H1 (cell line): ENCODE measurements around the gene TEX14. TPM values are rescaled to one million over a fixed set of nuclear protein-coding genes. Genes with fewer than 3 reads are reported as not detected.
A peak's percentile ranks its signal among the peaks of the same experiment; 100 is the strongest.

Experiments
- CTCF ChIA-PET: fragments of 300-600 bp; sonication (Branson Sonifier 250); formaldehyde crosslinking; loops from one replicate; lab custom pipeline; 2021; ENCODE audit not compliant: partially characterized antibody; lab: Charles Lee
- POLR2A ChIA-PET: fragments of 300-600 bp; sonication (Branson Sonifier 250); formaldehyde crosslinking; loops from one replicate; lab custom pipeline; 2021; ENCODE audit warnings: inconsistent platforms; ENCODE audit not compliant: partially characterized antibody; lab: Charles Lee
- DNase-seq, 2 experiments: peaks; one replicate each; pipeline versions ENCODE4 v3.0.0 to v3.0.0-alpha.2; 2010 to 2022; ENCODE audit warnings: low spot score in 2 of 2, low read depth in 1 of 2, mixed read lengths in 1 of 2
- FAIRE-seq: peaks from 2 replicates; lab custom pipeline; 2011; peaks lifted over from hg19 to GRCh38; lab: Jason Lieb, UNC
- H2AFZ ChIP-seq: 2 replicates; pipeline ENCODE4 v1.8.1; 2012; ENCODE audit warnings: low read length, inconsistent platforms
- H2AK5ac ChIP-seq: 2 replicates; pipeline ENCODE4 v1.6.1; 2013; ENCODE audit warnings: low read depth, low read length
- H2BK120ac ChIP-seq: replicated peaks from 2 replicates; pipeline ENCODE3; 2013; ENCODE audit warnings: low read depth, low read length, inconsistent platforms
- H2BK12ac ChIP-seq: 2 replicates; pipeline ENCODE4 v1.6.1; 2013; ENCODE audit warnings: low read depth, low read length
- H2BK15ac ChIP-seq: 2 replicates; pipeline ENCODE4 v1.6.1; 2013; ENCODE audit warnings: low read length
- H2BK20ac ChIP-seq: 2 replicates; pipeline ENCODE4 v1.6.1; 2013; ENCODE audit warnings: low read length
- H2BK5ac ChIP-seq: 2 replicates; pipeline ENCODE4 v1.6.1; 2013; ENCODE audit warnings: low read depth, low read length
- H3K14ac ChIP-seq: 2 replicates; pipeline ENCODE4 v1.6.1; 2013; ENCODE audit warnings: inconsistent platforms; ENCODE audit not compliant: insufficient read length
- H3K18ac ChIP-seq: 2 replicates; pipeline ENCODE4 v1.6.1; 2013; ENCODE audit warnings: low read length; ENCODE audit errors: extremely low read depth
- H3K23ac ChIP-seq: 2 replicates; pipeline ENCODE4 v1.6.1; 2013; ENCODE audit warnings: inconsistent platforms; ENCODE audit not compliant: insufficient read length
- H3K23me2 ChIP-seq: 2 replicates; pipeline ENCODE4 v1.6.1; 2013; ENCODE audit warnings: low read depth, low read length
- H3K27ac ChIP-seq: 2 replicates; pipeline ENCODE4 v1.6.1; 2011; ENCODE audit warnings: low read depth, low read length, inconsistent platforms
- H3K27me3 ChIP-seq, 4 experiments: replicated peaks in 1 of 4; 1 replicate in 1 of 4; 2 replicates in 3 of 4; pipeline versions ENCODE4 v1.6.1 to v1.8.1; 2011 to 2013; ENCODE audit warnings: low read length in 3 of 4, mild to moderate bottlenecking in 3 of 4, inconsistent platforms in 2 of 4, mixed read lengths in 2 of 4, moderate library complexity in 1 of 4; ENCODE audit not compliant: control insufficient read depth in 3 of 4, insufficient read depth in 3 of 4; ENCODE audit errors: extremely low read depth in 1 of 4
- H3K36me3 ChIP-seq, 4 experiments: 2 replicates each; pipeline versions ENCODE4 v1.6.1 to v1.8.1; 2011 to 2013; ENCODE audit warnings: mild to moderate bottlenecking in 4 of 4, low read length in 3 of 4, moderate library complexity in 2 of 4, control low read depth in 1 of 4, inconsistent platforms in 1 of 4; ENCODE audit not compliant: insufficient read depth in 4 of 4, control insufficient read depth in 2 of 4
- H3K4ac ChIP-seq: replicated peaks from 2 replicates; pipeline ENCODE3; 2013; ENCODE audit warnings: low read length, low read depth, mixed read lengths, inconsistent platforms; ENCODE audit not compliant: insufficient read length
- H3K4me1 ChIP-seq, 4 experiments: replicated peaks in 1 of 4; 1 replicate in 1 of 4; 2 replicates in 3 of 4; pipeline versions ENCODE4 v1.6.1 to v1.8.1; 2011 to 2013; ENCODE audit warnings: low read length in 3 of 4, inconsistent platforms in 2 of 4, mixed read lengths in 1 of 4; ENCODE audit not compliant: insufficient read depth in 4 of 4, control insufficient read depth in 3 of 4
- H3K4me2 ChIP-seq, 2 experiments: 2 replicates each; pipeline versions ENCODE4 v1.6.1 to v1.8.1; 2011 to 2013; ENCODE audit warnings: low read depth in 2 of 2, low read length in 2 of 2, control low read depth in 1 of 2, inconsistent platforms in 1 of 2, mild to moderate bottlenecking in 1 of 2; ENCODE audit not compliant: insufficient read depth in 1 of 2
- H3K4me3 ChIP-seq, 4 experiments: fragments of 200-600, 300-600 bp in 1 of 4; sonication (generic), shearing (Covaris generic), sonication (Bioruptor Twin) in 1 of 4; 2 replicates each; pipeline versions ENCODE4 v1.5.1 to v1.8.1; 2011 to 2016; ENCODE audit warnings: low read length in 4 of 4, low read depth in 3 of 4, control low read depth in 2 of 4, inconsistent platforms in 2 of 4, mild to moderate bottlenecking in 2 of 4, mixed read lengths in 1 of 4, moderate library complexity in 1 of 4; ENCODE audit not compliant: insufficient read depth in 2 of 4; ENCODE audit errors: extremely low read depth in 1 of 4
- H3K56ac ChIP-seq: replicated peaks from 2 replicates; pipeline ENCODE3; 2013; ENCODE audit warnings: low read depth, mild to moderate bottlenecking, mixed read lengths, low read length, inconsistent platforms; ENCODE audit not compliant: insufficient read length
- H3K79me1 ChIP-seq: 2 replicates; pipeline ENCODE4 v1.6.1; 2013; ENCODE audit warnings: low read depth, low read length, control low read depth
- H3K79me2 ChIP-seq, 2 experiments: 2 replicates each; pipeline versions ENCODE4 v1.6.1 to v1.8.1; 2012 to 2013; ENCODE audit warnings: low read length in 2 of 2, mild to moderate bottlenecking in 2 of 2, inconsistent platforms in 1 of 2; ENCODE audit not compliant: insufficient read depth in 2 of 2, control insufficient read depth in 1 of 2
- H3K9ac ChIP-seq, 4 experiments: replicated peaks in 1 of 4; 1 replicate in 1 of 4; 2 replicates in 3 of 4; pipeline versions ENCODE4 v1.6.1 to v1.8.1; 2011 to 2013; ENCODE audit warnings: low read depth in 3 of 4, low read length in 3 of 4, control low read depth in 2 of 4, mild to moderate bottlenecking in 2 of 4, moderate library complexity in 2 of 4, inconsistent platforms in 1 of 4; ENCODE audit errors: extremely low read depth in 1 of 4
- H3K9me3 ChIP-seq, 2 experiments: 2 replicates each; pipeline versions ENCODE4 v1.6.1 to v1.8.1; 2012 to 2013; ENCODE audit warnings: mild to moderate bottlenecking in 2 of 2, moderate library complexity in 2 of 2, control low read depth in 1 of 2, inconsistent platforms in 1 of 2, low read depth in 1 of 2, low read length in 1 of 2, mixed read lengths in 1 of 2; ENCODE audit not compliant: insufficient read depth in 2 of 2
- H4K20me1 ChIP-seq, 2 experiments: replicated peaks in 1 of 2; 2 replicates each; pipeline versions ENCODE3 to v1.8.1; 2011 to 2013; ENCODE audit warnings: inconsistent platforms in 2 of 2, low read length in 2 of 2, mild to moderate bottlenecking in 1 of 2; ENCODE audit not compliant: insufficient read depth in 2 of 2, control insufficient read depth in 1 of 2
- H4K5ac ChIP-seq: 2 replicates; pipeline ENCODE4 v1.6.1; 2013; ENCODE audit warnings: low read length, low read depth, mixed read lengths, inconsistent platforms; ENCODE audit not compliant: insufficient read length
- H4K8ac ChIP-seq: 2 replicates; pipeline ENCODE4 v1.8.0; 2013; ENCODE audit warnings: mild to moderate bottlenecking, moderate library complexity, low read length, inconsistent platforms; ENCODE audit not compliant: insufficient read depth; ENCODE audit errors: extremely low read depth
- H4K91ac ChIP-seq: replicated peaks from 2 replicates; pipeline ENCODE3; 2013; ENCODE audit warnings: low read length, mixed read lengths, inconsistent platforms; ENCODE audit not compliant: insufficient read length
- BACH1 ChIP-seq: IDR thresholded peaks from 2 replicates; pipeline ENCODE4 v1.6.1; 2012; ENCODE audit warnings: low read length, improper control_type of control experiment
- HDAC2 ChIP-seq, 2 experiments: fragments of 300-600 bp in 1 of 2; sonication (generic) in 1 of 2; IDR thresholded peaks; 2 replicates each; pipeline ENCODE4 v1.6.1; 2011 to 2012; ENCODE audit warnings: low read depth in 2 of 2, low read length in 2 of 2, mild to moderate bottlenecking in 2 of 2, moderate library complexity in 2 of 2, borderline replicate concordance in 1 of 2, inconsistent platforms in 1 of 2
- SIN3A ChIP-seq, 2 experiments: IDR thresholded peaks in 1 of 2; conservative IDR thresholded peaks in 1 of 2; 2 replicates each; pipeline ENCODE4 v1.6.1; 2011 to 2012; ENCODE audit warnings: low read length in 2 of 2, improper control_type of control experiment in 1 of 2, low read depth in 1 of 2, mild to moderate bottlenecking in 1 of 2
- WGBS, 2 experiments: shearing (Covaris generic) in 1 of 2; methylation state at CpG; one replicate each; pipeline versions ENCODE4 v1.1.6 to v1.1.7; 2013 to 2015; ENCODE audit warnings: low lambda C conversion rate in 2 of 2, mixed read lengths in 2 of 2, inconsistent platforms in 1 of 2, low coverage in 1 of 2, missing lambda C conversion rate in 1 of 2; ENCODE audit not compliant: insufficient replicate concordance in 2 of 2, insufficient coverage in 1 of 2, insufficient read length in 1 of 2; ENCODE audit errors: extremely low coverage in 1 of 2, missing lambda C conversion rate in 1 of 2; 5-methylcytosine and 5-hydroxymethylcytosine counted together
- polyA plus RNA-seq, 7 experiments: library from polyadenylated mRNA; depleted of rRNA in 3 of 7; stranded (reverse) in 5 of 7; unstranded in 2 of 7; fragments of >200 nt in 5 of 7; fragments of 200-250 nt in 2 of 7; gene quantifications; 1 replicate in 5 of 7; 2 replicates in 1 of 7; 4 replicates in 1 of 7; pipeline versions ENCODE4 v1.2.1 to v1.2.3, GENCODE V29; 2011 to 2013; ENCODE audit warnings: missing spikeins in 2 of 7, mixed read lengths in 2 of 7
- total RNA-seq: library from RNA; stranded (reverse); fragmentation: NEBNext Ultra II Directional; extraction: Animal tissue kit (Norgen Biotek cat#: 25700); gene quantifications from 2 replicates; pipeline ENCODE4 v1.2.1, GENCODE V29; 2021

Gene TEX14
- total and polyA plus RNA-seq, 2 of the 8 experiments (the other 6 are each of a cell fraction or from before 2014, with no cell fraction given) = 0.83 to 2.5 TPM

GRCh38 chr17:58513267-58513964 is 178.4 kb downstream of the TEX14 start:
- DNase-seq (no peak), FAIRE-seq (no peak)
- Histone ChIP-seq H3K9me3 (no peaks in the 10 kb centered on the region), H3K79me2 (peaks cover 0 to 26% of the 10 kb centered on the region in 2 experiments; a peak in 2 of 4 replicates), H3K4me3 (peak overlapping the region; percentile 47 to 88 (median 77)), H3K23ac (no peak overlapping the region), H4K91ac (no peak overlapping the region), H3K4me1 (peaks cover 0 to 18% (median 5%) of the 10 kb centered on the region in 4 experiments; a peak in 5 of 7 replicates), H3K56ac (no peak overlapping the region), H4K20me1 (peaks cover 2% of the 10 kb centered on the region in 2 experiments), H3K18ac (peak overlapping the region; percentile 10; the same call in 1 of the 2 replicates), H3K4ac (no peak overlapping the region), H3K23me2 (peaks cover 15% of the 10 kb centered on the region), H4K8ac (peak overlapping the region; percentile 30; the same call in 1 of the 2 replicates), H4K5ac (no peak overlapping the region), H2AFZ (no peak overlapping the region), H3K79me1 (peaks cover 4% of the 10 kb centered on the region), H3K27me3 (no peaks in the 10 kb centered on the region), H2BK120ac (no peak overlapping the region), H3K9ac (peak overlapping the region in 3 of 4 experiments; percentile 6 to 87 (median 39); a peak in 4 of 7 replicates), H2BK15ac (no peak overlapping the region), H3K14ac (no peak overlapping the region), H2BK12ac (no peak overlapping the region), H3K36me3 (peaks cover 14 to 40% (median 31%) of the 10 kb centered on the region in 4 experiments), H2BK5ac (0 out of 2 replicates have a peak overlapping the region, but pooled peaks have one; percentile 28), H2AK5ac (no peak overlapping the region), H3K27ac (peak overlapping the region; percentile 85; the same call in 1 of the 2 replicates), H2BK20ac (no peak overlapping the region), H3K4me2 (peak overlapping the region; percentile 52 to 83)
- ChIA-PET CTCF (interaction anchor here (0.6 to 1.0 kb wide), 2 partner anchors 10 to 17 kb away, joined by 3 read pairs; no protein-coding TSS in a partner anchor), POLR2A (interaction anchor here (0.6 to 2.9 kb wide), 19 partner anchors 8 to 472 kb away, joined by 3 to 25 read pairs (median 4); partner anchors contain the start of genes HSF5 and MKS1)
- WGBS, 2 experiments = 33% methylated on average over 14 of the region's 14 CpGs; no CpG with 5 or more reads in 1 of the 2 experiments
- TF ChIP-seq SIN3A (conservative IDR thresholded peaks at IDR 0.05 in 1 of 2, IDR thresholded peaks at IDR 0.05 in 1 of 2; ENCODE audit: low read depth in 1 of 2, low read length in 2 of 2) (peak in 1 of 2 experiments; percentile 60; a peak in 1 of 4 replicates), BACH1 (peak; percentile 52; the same call in 1 of the 2 replicates), HDAC2 (IDR thresholded peaks at IDR 0.05; ENCODE audit: borderline replicate concordance in 1 of 2, low read depth in 2 of 2, low read length in 2 of 2) (no peak)
